NAMALWA (cell line): ENCODE results near the gene TMEM123.
"Not testable (repeated sequence)": the region's sequence is repeated elsewhere in the genome, so short reads cannot be mapped to it uniquely, and the experiment has no call there.

Experiments used
- DNase-seq: peaks from one replicate; pipeline ENCODE4 v3.0.0-alpha.2; 2015; ENCODE audit warnings: low spot score

The TMEM123 gene

DNA sequence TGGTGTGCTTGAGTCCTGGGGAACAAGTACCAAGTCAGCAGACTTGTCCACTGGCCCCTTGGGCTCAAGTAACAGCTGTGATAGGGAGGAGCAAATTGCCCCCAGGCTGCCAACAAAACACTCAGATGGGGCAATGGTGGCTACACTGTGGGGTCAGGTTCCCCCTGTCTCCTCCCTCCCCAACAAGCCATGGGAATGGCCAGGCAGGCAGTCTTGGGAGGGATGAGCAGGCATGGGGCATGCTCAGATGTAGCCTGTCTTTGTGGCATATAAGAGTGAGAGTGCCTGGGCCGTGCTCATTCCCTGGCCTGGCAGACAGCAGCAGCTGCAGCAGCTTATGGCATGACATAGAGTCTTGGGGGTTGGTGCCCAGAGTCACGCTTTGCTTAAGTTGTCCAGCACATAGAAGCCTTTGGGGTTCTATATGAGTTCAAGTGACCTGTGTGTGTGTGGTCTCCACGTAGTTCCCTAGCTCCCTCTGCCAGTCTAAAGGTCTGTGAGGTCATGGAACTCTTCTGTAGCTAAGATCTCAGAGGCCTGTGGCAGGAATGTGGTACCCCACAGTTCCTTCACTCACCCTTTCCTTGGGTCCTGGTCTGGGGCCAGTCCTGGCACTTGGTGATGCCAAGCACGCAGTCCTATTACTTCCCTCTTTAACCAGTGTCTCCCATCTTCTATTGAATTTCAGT, 60.9 kb downstream of the TMEM123 start:
- DNase-seq: no peak

DNA sequence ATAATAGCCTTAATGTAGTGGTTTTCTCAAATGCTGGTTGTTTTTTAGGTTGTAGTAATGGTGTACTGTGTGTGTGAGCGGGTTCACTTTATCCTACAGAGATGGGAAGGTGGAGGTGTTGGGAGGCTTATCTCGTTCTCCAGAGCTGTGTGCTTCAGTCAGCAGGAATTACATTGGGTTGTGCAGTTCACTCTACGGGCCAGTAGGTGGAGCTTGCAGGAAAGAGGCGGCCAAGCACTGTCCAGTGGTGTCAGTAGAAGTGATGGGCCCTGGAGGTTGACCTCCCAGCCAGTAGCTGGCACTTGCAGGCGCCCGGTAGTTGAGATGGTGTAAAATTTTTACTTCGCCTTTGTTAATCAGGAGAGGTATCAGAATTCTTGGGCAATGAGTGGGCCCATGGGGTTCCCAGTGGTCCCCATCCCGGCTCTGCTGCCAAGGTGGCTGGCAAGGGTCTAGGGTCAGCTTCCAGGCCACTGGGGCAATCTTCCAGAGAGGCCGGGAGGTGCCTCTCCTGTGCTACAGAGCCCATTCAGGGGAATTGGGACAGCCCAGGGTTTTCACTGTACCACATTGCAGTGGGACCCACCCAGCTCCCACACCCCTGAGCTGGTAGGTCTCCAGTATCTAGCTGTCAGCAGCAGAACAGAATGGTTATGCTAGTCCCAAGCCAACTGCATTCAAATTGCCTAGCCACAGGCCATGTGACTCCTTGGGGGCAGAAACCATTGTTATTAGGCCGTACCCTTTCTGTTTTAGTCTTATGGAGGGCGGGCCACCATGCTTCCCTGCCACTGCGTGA, 61.7 kb downstream of the TMEM123 start:
- DNase-seq: peak; percentile 73

DNA sequence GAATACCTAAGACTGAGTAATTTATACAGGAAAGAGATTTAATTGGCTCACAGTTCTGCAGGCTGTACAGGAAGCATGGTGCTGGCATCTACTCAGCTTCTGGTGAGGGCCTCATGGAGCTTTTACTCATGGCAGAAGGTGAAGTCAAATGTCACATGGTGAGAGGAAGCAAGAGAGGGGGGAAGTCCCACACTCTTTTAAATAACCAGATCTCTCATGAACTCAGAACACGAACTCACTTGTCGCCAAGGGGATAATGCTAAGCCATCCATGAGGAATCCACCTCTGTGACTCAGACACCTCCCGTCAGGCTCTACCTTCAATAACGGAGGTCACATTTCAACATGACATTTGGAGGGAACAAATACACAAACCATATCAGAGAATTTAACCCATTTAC, 63.3 kb downstream of the TMEM123 start:
- no peak for DNase-seq

DNA sequence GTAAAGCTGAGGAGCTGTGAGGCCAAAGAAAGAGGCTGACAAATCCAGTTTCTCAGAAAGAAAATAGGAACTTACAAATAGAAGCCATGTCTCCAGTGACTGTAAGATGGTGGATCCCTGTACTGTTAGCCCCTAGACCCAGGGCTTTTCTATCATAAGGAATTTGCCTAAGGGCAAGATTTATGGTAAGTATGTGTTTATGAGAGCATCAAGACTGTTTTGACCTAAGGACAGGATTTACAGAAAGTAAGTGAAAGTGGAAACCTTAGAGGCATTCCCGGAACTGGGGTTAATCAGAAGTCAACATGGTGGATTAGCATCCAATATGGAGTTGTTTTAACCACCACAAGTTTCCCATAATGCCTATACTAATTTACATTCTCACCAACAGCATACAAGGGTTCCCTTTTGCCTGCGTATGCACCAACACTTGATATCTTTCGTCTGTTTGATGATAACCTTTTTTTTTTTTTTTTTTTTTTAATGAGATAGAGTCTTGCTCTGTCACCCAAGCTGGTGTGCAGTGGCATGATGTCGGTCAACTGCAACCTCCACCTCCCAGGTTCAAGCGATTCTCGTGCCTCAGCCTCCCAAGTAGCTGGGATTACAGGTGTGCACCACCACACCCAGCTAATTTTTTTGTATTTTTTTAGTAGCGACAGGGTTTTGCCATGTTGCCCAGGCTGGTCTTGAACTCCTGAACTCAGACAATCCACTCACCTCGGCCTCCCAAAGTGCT, 65.4 kb downstream of the TMEM123 start:
- DNase-seq: no peak

DNA sequence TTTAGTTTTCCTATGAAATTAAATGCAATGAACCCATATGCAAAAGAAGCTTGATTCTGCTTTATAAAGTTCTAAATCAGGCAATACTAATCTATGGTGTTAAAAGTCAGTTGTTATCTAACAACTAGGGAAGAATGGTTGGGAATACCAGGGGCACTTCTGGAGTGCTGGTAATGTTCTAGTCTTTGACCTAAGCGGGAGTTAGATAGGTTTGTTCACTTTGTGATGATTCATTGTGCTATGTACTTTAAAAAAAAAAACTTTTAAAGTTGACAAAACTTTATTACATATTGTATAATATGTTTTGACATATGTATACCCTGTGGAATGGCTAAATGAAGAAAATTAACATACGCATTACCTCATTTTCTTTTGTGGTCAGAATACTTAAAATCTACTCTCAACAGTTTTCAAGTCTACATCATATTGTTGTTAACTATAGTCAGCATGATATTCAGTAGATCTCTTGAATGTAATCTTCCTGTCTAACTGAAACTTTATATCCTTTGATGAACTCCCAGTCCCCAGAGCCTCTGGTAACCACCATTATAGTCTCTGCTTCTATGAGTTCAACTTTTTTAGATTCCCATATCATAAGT, 66.3 kb downstream of the TMEM123 start:
- DNase-seq: no peak

DNA sequence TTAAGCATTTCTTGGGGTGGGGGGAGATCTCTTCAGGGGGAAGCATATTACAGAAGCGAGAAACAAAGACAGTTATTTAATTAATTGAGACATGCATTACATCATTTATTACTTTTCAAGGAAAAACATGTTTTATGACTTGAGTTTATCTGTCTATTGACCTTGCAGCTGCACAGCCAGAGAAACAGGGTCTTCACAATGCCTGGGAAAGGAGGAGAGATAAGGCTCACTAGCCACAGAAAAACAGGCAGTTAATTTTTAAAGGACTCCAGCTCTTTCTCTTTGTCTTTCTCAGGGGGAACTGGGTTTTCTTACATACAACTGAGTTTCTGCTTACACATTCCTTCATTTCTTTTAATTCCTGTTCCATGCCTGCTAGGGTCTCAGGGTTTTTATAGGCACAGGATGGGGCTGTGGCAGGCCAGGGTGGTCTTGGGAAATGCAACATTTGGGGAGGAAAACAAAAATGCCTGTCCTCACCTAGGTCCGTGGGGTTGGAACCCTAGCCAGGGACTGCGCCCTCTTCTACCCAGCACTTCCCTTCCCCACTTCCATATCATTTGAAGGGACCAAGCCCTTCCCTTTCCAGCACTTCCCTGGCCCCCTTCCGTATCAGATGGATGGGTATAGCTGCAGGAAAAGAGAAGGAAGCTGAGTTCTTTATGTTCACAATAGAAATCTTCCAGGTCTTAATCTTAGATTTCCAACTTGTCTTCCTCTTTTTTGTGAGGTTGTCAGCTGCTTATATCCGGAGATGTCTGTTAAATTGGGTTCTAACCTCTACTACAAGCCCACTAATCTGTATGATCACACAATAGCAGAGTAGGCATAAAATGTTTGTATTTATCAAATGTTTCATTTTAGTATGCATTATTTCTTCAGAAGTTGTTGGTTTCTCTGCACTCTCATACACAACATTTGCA, 67.2 kb downstream of the TMEM123 start:
- DNase-seq: no peak

DNA sequence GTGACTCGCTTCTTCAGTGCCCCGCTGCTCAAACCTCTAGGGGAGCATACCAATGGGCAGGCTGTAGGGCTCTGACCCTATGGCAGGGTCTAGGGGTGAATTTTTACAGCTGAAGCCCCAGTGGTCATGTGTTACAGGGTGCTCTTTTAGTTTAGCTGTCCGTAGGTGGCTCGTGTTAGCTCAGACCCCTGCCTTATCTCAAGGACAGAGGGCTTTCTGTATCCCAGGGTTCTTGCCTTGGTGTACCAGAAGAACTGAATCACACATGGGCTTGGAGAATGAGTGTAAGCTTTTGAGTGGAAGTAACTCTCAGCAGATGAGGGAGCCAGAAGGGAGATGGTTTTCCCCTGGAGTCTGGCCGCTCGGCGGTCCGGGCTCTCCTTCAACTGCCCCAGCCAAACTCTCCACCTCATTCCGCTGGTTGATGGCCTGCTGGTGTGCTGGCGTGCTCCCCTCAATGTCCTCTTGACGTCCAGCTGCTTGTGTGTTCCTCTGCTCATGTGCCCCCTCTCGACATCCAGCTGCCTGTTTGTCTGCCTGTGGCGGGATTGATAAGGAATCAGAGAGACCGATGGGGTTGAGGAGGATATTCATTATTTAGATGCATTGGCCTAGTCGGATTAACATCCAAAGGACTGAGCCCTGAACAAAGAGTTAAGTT, 68.0 kb downstream of the TMEM123 start:
- DNase-seq: no peak

DNA sequence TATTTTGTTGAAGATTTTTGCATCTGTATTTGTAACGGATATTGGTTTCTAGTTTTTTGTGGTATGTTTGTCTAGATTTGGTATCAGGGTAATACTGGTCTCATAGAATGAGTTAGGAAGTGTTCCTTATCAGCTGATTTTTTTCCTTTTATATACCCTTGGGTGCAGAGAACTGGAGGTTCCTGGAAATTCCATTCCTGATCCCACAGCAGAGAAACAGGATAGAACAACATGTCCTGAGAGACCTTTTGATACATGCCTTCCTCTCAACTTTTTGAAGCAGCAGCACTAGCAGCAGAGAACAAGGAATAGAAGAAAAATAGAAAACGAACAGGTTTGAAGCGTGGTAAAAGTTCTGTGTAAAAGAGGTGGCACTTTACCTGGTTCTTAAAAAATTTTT, 68.7 kb downstream of the TMEM123 start:
- no peak for DNase-seq

DNA sequence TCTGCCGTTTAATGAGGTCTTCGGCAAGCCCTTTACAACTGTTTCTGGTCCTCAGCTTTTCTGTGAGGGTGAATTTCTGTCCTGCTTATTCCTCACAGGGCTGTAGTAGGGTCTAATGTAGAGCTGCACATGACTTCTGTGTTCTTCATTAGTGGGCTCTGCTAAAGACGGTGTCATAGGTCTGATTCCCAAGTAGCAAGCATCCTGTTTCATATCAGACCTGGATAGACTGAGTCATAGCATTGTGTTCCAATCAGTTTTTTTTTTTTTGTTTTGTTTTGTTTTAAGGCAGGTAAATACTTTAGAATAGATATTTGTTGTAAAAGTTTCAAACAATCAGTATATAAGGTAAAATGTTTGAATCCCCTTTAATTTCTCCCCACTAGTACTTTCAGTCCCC, 70.2 kb downstream of the TMEM123 start:
- DNase-seq: no peak

DNA sequence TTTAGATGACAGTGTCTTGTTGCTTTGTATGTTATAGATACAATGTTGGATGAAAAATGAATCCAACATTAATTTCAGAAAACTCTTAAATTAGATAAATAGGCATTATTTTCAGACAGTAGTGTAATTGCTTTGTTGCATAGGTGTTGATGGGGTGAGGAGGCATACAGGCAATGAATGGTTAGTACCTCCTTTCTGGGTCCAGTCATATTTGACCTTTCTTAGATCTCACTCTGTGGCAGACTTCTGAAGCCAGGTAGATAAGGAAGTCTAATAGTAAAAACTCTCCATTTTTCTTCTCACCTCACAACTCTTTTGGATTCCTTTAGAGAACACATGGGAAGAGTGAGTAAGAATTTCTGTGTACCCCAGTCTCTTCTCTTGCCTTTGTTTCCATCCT, 73.7 kb downstream of the TMEM123 start:
- DNase-seq: no peak

DNA sequence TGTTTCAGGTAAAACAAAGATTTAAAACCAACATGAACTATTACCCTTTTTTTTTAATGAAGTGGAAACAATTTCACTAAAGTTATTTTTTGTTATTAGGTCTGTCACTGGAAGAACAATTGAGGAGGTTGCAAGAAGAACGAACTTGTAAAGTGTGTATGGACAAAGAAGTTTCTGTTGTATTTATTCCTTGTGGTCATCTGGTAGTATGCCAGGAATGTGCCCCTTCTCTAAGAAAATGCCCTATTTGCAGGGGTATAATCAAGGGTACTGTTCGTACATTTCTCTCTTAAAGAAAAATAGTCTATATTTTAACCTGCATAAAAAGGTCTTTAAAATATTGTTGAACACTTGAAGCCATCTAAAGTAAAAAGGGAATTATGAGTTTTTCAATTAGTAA, 74.7 kb downstream of the TMEM123 start:
- DNase-seq: no peak

DNA sequence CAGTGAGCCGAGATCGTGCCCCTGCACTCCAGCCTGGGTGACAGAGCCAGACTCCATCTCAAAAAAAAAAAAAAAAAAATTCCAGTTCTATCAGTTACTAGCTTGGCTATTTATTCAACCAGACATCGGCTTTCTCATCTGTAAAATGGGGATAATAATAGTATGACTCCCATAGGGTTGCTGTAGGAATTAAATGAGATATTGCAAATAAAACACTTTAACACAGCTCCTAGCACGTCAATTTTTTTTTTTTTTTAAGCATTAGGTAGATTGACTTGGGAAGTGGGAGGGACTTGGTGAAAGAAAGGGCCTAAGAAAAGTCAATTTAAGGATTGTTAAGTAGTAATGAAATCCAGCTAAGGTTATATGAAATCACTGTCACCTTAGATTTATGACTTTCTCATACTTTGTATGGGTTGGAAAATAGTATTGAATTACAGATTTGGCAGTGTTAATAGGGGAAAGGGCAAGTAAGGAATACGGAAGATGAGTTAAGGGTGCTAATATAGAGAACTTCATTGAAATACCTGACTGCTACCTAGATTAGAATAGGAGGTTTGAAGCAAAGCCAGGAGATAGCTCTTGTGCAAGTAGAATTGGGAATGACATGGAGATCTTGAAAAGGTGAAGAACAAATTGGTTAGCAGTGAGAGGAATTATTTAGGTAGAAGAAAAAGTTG, 76.7 kb downstream of the TMEM123 start:
- DNase-seq: no peak

DNA sequence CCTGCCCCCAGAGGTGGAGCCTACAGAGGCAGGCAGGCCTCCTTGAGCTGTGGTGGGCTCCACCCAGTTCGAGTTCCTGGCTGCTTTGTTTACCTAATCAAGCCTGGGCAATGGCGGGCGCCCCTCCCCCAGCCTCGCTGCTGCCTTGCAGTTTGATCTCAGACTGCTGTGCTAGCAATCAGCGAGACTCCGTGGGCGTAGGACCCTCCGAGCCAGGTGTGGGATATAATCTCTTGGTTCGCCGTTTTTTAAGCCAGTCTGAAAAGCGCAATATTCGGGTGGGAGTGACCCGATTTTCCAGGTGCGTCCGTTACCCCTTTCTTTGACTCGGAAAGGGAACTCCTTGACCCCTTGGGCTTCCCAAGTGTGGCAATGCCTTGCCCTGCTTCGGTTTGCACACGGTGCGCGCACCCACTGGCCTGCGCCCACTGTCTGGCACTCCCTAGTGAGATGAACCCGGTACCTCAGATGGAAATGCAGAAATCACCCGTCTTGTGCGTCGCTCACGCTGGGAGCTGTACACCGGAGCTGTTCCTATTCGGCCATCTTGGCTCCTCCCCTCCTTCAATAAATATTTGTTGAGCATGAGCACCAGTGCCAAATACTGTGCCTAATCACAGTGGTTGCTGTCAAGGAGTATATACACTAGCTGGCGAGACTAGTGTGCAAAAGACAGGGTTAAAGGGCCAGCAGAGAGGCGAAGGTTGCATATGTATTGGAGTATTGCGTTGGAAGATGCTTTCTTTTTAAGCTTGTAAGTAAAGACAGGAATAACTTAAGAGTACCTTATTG, 77.7 kb downstream of the TMEM123 start:
- not testable (repeated sequence) for DNase-seq

DNA sequence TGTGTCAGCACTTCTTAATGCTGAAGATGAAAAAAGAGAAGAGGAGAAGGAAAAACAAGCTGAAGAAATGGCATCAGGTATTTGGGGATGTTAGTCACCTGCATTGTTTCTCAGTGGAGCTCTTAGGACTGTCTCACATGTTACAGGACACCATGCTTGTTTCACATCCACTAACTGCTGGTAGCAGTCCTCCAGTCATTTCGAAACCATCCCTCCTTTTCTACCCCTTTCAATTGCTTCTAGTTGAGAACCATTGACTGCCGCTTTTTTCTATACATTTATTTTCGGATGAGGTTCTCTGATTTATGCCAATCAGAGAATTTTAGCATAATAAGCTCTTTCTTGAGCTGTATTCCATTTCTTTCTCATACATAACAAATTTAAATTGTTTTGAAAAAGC, 84.1 kb downstream of the TMEM123 start:
- DNase-seq: no peak

DNA sequence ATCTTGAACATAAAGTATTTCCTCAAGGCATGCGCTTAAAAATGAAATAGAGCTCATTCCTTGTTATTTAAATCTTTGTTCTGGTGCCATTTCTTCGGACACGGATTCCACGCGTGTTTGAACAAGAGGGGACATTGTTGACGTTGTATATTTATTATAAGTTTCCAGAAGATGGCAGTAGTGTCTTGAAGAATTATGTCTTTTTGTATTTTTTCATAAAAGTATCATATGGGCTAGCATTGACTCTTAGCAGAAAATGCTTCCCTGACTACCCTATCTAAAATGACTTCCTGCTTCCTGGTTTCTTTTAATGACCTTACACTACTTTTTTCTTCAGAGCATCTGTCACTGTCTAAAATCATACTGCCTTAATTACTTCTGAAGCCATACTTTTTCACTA, 85.2 kb downstream of the TMEM123 start:
- peak; percentile 58 for DNase-seq

DNA sequence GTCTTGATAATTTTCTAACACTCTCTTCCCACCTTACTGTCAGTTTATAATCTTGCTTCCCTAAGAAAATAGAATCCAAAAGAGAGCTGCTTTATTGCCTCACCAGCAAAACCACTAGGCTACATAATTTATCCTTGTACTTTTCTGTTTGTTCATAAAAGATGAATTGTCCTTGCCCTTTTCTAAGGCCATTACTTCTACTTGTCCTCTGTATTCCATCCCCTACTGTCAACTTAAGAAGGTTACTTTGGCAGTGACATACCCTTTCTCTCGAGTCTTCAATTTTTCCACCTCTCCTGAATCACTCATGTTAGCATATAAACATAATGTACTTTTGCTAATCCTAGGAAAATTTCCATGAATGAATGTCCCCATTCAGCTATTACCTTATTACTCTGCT, 87.6 kb downstream of the TMEM123 start:
- DNase-seq: no peak

DNA sequence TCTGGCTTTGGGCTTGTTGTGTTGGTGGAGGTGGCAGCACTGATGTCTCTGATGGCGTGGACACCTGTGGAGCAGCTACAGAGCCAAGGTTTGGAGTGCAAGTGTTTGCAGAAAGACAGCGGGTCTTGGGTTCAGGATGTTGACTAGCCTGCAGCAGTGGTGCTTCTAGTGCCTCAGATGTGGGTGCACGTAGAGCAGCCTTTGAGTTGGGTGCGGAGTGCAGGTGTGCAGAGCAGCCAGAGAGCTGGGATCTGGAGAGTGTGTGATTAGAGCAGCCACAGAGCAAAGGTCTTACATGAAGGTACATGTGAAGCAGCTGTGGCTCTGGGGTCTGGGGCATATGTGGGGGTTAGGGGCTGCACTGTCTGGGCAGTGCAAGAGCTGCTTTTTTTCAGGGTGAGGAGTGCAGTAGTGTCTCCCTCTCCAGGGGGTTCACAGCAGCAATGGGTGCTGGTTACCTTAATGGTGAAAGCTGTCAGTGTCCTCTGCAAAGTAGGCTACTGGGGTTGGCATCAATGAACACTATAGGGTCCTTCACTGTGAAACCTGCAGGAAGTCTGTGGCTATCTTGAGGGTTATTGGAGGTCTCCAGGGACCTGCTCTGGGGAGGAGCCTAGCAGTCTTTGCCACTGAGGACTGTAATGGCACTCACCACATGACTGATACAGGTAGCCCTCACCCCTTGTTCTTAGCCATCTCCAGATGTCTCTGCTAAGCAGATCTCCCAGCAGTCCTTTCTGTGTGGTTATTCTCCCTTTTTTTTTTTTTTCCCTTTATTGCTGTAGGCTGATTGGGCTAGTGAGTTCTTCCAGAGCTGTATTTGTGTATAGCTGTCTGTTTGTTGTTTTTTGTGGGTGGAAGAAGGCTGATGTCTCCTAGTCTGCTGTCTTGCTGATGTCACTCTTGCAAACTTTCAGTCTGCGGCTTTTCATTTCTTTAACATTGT, 91.2 kb downstream of the TMEM123 start:
- DNase-seq: peak; percentile 41

DNA sequence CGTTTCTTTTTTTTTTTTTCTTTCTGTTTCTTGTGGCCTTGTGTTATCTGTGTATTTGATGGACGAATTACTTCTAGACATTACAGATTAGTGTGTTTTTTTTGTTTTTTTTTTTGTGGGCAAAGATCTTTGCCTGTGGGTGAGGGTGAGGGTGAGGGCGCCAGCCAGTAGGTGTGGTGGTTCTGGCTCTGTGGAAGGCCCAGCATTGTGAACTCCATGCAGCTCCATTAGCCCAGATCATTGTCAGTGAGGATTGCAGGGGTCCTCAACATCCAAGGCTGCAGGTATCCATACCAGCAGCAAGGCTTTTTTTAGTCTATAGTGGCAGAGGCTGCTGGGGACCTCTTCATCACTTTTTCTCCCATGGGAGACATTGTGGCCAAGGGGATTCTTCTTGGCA, 91.9 kb downstream of the TMEM123 start:
- no peak for DNase-seq
